Parathyroid adenoma (tissue), 2 donors: ENCODE results near the gene USF2.

Experiments used
- H2AFZ ChIP-seq: fragments of 300-600 bp; sonication (generic); one replicate; pipeline ENCODE4 v1.7.0; 2017; ENCODE audit warnings: antibody characterized with exemption, mild to moderate bottlenecking
- H3K27ac ChIP-seq: fragments of 300-600 bp; sonication (generic); one replicate; pipeline ENCODE4 v1.7.0; 2017
- H3K27me3 ChIP-seq: fragments of 300-600 bp; sonication (generic); one replicate; pipeline ENCODE4 v1.7.0; 2017; ENCODE audit warnings: low read length; ENCODE audit not compliant: control insufficient read depth, insufficient read depth
- H3K36me3 ChIP-seq: fragments of 300-600 bp; sonication (generic); one replicate; pipeline ENCODE4 v1.7.0; 2017; ENCODE audit warnings: low read length; ENCODE audit not compliant: control insufficient read depth, insufficient read depth
- H3K4me1 ChIP-seq: fragments of 300-600 bp; sonication (generic); one replicate; pipeline ENCODE4 v1.7.0; 2017; ENCODE audit warnings: control low read depth
- H3K4me2 ChIP-seq: fragments of 300-600 bp; sonication (generic); one replicate; pipeline ENCODE4 v1.7.0; 2017; ENCODE audit warnings: low read length
- H3K4me3 ChIP-seq: fragments of 300-600 bp; sonication (generic); one replicate; pipeline ENCODE4 v1.7.0; 2017; ENCODE audit warnings: low read depth, low read length
- H3K79me2 ChIP-seq: fragments of 300-600 bp; sonication (generic); one replicate; pipeline ENCODE4 v1.7.0; 2017; ENCODE audit warnings: control low read depth
- H3K9ac ChIP-seq: fragments of 300-600 bp; sonication (generic); one replicate; pipeline ENCODE4 v1.7.0; 2017; ENCODE audit warnings: mild to moderate bottlenecking
- H3K9me3 ChIP-seq: fragments of 300-600 bp; sonication (generic); one replicate; pipeline ENCODE4 v1.7.0; 2017; ENCODE audit warnings: low read length; ENCODE audit not compliant: control insufficient read depth
- CTCF ChIP-seq: fragments of 300-600 bp; sonication (generic); IDR thresholded peaks from one replicate; pipeline ENCODE4 v1.7.0; 2017; ENCODE audit warnings: antibody characterized with exemption, mild to moderate bottlenecking
- donor health status: primary hyperparathyroidism.

The USF2 gene

GRCh38 chr19:35314858-35315470, 46.2 kb downstream of the USF2 start:
- Histone ChIP-seq H3K4me1 (no peaks in the 10 kb centered on the region), H3K27ac (no peak overlapping the region), H3K9ac (no peak overlapping the region), H3K36me3 (no peaks in the 10 kb centered on the region), H3K27me3 (no peaks in the 10 kb centered on the region), H3K9me3 (no peaks in the 10 kb centered on the region), H3K4me3 (no peak overlapping the region), H3K79me2 (no peaks in the 10 kb centered on the region), H2AFZ (no peak overlapping the region), H3K4me2 (no peak overlapping the region)
- no peak for TF ChIP-seq CTCF

GRCh38 chr19:35315883-35316282, 47.1 kb downstream of the USF2 start:
- no peak for TF ChIP-seq CTCF
- no peak overlapping the region for H3K4me2 ChIP-seq
- H3K27me3 ChIP-seq, result no peaks in the 10 kb centered on the region
- H3K4me1 ChIP-seq, result no peaks in the 10 kb centered on the region
- no peaks in the 10 kb centered on the region for H3K9me3 ChIP-seq
- H3K36me3 ChIP-seq, result no peaks in the 10 kb centered on the region
- H3K27ac ChIP-seq, result no peak overlapping the region
- H2AFZ ChIP-seq, result no peak overlapping the region
- no peaks in the 10 kb centered on the region for H3K79me2 ChIP-seq
- no peak overlapping the region for H3K4me3 ChIP-seq
- H3K9ac ChIP-seq, result no peak overlapping the region

- Histone ChIP-seq H3K9ac (no peak overlapping the region), H3K4me1 (no peaks in the 10 kb centered on the region), H3K4me2 (no peak overlapping the region), H3K36me3 (no peaks in the 10 kb centered on the region), H3K79me2 (no peaks in the 10 kb centered on the region), H3K4me3 (no peak overlapping the region), H2AFZ (no peak overlapping the region), H3K9me3 (no peaks in the 10 kb centered on the region), H3K27ac (no peak overlapping the region), H3K27me3 (no peaks in the 10 kb centered on the region)
- TF ChIP-seq CTCF, result no peak
Observed at GRCh38 chr19:35316560-35316959, 47.8 kb downstream of the USF2 start.

- no peak for TF ChIP-seq CTCF
- H3K36me3 ChIP-seq, result no peaks in the 10 kb centered on the region
- H3K4me2 ChIP-seq, result no peak overlapping the region
- H3K27me3 ChIP-seq, result no peaks in the 10 kb centered on the region
- H3K9ac ChIP-seq, result no peak overlapping the region
- no peak overlapping the region for H2AFZ ChIP-seq
- H3K9me3 ChIP-seq, result no peaks in the 10 kb centered on the region
- H3K79me2 ChIP-seq, result no peaks in the 10 kb centered on the region
- no peaks in the 10 kb centered on the region for H3K4me1 ChIP-seq
- H3K4me3 ChIP-seq, result no peak overlapping the region
- no peak overlapping the region for H3K27ac ChIP-seq
Observed at GRCh38 chr19:35317464-35318043, 48.8 kb downstream of the USF2 start.
